Kidney (tissue), 14 donors: ENCODE results near the gene AFF3. TPM values are rescaled to one million over a fixed set of nuclear protein-coding genes. Genes with fewer than 3 reads are reported as not detected.
"Not testable (repeated sequence)": the region's sequence is repeated elsewhere in the genome, so short reads cannot be mapped to it uniquely, and the experiment has no call there.

ENCODE experiments used
- DNase-seq, 5 donors: peaks; one replicate each; pipeline ENCODE4 v3.0.0-alpha.2; 2013 to 2020
- FAIRE-seq: peaks from 2 replicates; lab custom pipeline; 2012; peaks lifted over from hg19 to GRCh38; lab: Jason Lieb, UNC
- H3K27ac ChIP-seq, 2 donors: one replicate each; pipeline ENCODE4 v1.7.0; 2013; ENCODE audit warnings: low read depth in 2 of 2, low read length in 2 of 2, inconsistent platforms in 1 of 2
- H3K27me3 ChIP-seq: one replicate; pipeline ENCODE4 v1.7.1; 2013; ENCODE audit warnings: low read length, inconsistent platforms; ENCODE audit not compliant: control insufficient read depth, insufficient read depth
- H3K36me3 ChIP-seq, 3 donors: one replicate each; pipeline versions ENCODE4 v1.7.0 to v1.7.1; 2013; ENCODE audit warnings: low read length in 3 of 3, control low read depth in 1 of 3, inconsistent platforms in 1 of 3; ENCODE audit not compliant: insufficient read depth in 3 of 3, control insufficient read depth in 2 of 3
- H3K4me1 ChIP-seq, 3 donors: one replicate each; pipeline versions ENCODE4 v1.7.0 to v1.7.1; 2013; ENCODE audit warnings: low read length in 3 of 3, inconsistent platforms in 1 of 3, low read depth in 1 of 3; ENCODE audit not compliant: control insufficient read depth in 2 of 3, insufficient read depth in 2 of 3
- H3K4me3 ChIP-seq, 3 donors: one replicate each; pipeline versions ENCODE4 v1.7.0 to v1.8.1; 2013; ENCODE audit warnings: low read length in 3 of 3, control low read depth in 1 of 3, inconsistent platforms in 1 of 3
- H3K9ac ChIP-seq, 3 donors: one replicate each; pipeline versions ENCODE4 v1.7.0 to v1.7.1; 2013; ENCODE audit warnings: low read length in 3 of 3, control low read depth in 1 of 3, inconsistent platforms in 1 of 3
- H3K9me3 ChIP-seq, 3 donors: one replicate each; pipeline versions ENCODE4 v1.7.0 to v1.7.1; 2013; ENCODE audit warnings: low read length in 3 of 3, control low read depth in 1 of 3, inconsistent platforms in 1 of 3; ENCODE audit not compliant: control insufficient read depth in 2 of 3, insufficient read depth in 1 of 3
- intact Hi-C: fragments of 100-400 bp; cut with DNase I; formaldehyde crosslinking; loops from one replicate; pipeline ENCODE4 v1.11.1; 2022
- polyA plus RNA-seq: library from polyadenylated mRNA; stranded (reverse); fragments of 350-450 nt; fragmentation: Illumina TruSeq; extraction: RNeasy Lipid Tissue Mini Kit (QIAGEN cat#74804); gene quantifications from one replicate; pipeline ENCODE4 v1.2.3, GENCODE V29; 2014; ENCODE audit warnings: low read depth, low replicate concordance; ENCODE audit not compliant: insufficient read depth
- total RNA-seq: library from RNA; stranded (reverse); fragmentation: NEBNext Ultra II Directional; extraction: Animal tissue kit (Norgen Biotek cat#: 25700); gene quantifications from one replicate; pipeline ENCODE4 v1.2.1, GENCODE V29; 2021
- TF ChIP-seq, protein P1 (sequence below): IDR thresholded peaks from 3 replicates; pipeline ENCODE4 v1.5.1; 2012; ENCODE audit warnings: mild to moderate bottlenecking, moderate library complexity, borderline replicate concordance; ENCODE audit not compliant: insufficient read depth; ENCODE audit errors: extremely low read depth
- donor health status: control.
- donor health status: control.
- donor health status: control.
- donor health status: control.
- donor health status: control.
- donor health status: DM: yes; HTN: yes; CAD: no.
- donor health status: Normal renal cell carcinoma (clear cell type).

Gene AFF3
- total and polyA plus RNA-seq, 2 donors from 2014 or later = 0.65 to 11.0 TPM

DNA sequence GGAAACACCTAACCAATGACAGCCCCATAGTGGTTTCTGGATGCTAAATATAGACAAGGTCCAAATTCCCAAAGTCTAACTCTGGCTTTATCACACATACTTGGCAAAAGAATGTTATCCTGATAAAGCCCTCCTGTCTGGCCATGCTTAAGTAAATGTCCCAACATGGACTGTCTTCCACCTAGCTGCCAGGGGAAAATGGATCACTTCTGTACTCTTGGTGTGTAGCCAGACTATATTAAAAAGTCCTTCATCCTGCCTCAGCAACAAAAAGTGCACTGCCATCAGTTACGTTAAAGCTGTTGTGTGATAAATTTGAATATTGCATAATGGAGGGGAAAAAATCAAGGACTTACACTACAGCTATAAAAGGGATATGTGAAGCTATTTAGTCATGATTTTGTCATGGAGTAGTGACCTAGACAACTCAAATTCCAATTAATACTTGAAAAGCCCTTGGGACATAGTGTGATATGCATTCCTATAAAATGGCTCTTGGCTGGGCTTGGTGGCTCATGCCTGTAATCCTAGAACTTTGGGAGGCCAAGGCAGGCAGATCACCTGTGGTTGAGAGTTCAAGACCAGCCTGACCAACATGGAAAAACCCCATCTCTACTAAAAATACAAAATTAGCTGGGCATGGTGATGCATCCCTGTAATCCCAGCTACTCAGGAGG is 60.0 kb downstream of the AFF3 start:
- H3K4me3 ChIP-seq, DNase-seq, H3K27ac ChIP-seq, H3K4me1 ChIP-seq, intact Hi-C loops, H3K36me3 ChIP-seq, H3K27me3 ChIP-seq, H3K9me3 ChIP-seq, FAIRE-seq, H3K9ac ChIP-seq: not testable (repeated sequence)

DNA sequence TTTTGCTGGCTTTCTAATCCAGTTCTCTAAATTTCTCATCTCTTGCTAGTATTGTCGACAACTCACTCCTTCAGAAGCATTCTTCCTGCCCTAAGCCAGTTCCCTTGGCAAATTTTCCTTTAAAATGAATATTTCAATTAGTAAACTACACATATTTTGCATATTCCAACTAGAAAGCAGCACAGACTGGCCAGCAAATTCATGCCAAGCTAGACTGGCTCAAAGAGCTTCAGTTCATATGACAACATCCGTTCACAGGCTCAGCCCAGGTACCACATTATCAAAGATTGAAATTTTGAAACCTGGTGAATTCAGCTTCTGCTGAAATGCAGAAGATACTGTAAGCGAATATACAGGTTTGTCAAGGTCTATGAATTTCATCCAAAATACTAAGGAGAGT is 64.5 kb downstream of the AFF3 start:
- no peak overlapping the region for H3K27ac ChIP-seq
- TF ChIP-seq, protein P1, sequence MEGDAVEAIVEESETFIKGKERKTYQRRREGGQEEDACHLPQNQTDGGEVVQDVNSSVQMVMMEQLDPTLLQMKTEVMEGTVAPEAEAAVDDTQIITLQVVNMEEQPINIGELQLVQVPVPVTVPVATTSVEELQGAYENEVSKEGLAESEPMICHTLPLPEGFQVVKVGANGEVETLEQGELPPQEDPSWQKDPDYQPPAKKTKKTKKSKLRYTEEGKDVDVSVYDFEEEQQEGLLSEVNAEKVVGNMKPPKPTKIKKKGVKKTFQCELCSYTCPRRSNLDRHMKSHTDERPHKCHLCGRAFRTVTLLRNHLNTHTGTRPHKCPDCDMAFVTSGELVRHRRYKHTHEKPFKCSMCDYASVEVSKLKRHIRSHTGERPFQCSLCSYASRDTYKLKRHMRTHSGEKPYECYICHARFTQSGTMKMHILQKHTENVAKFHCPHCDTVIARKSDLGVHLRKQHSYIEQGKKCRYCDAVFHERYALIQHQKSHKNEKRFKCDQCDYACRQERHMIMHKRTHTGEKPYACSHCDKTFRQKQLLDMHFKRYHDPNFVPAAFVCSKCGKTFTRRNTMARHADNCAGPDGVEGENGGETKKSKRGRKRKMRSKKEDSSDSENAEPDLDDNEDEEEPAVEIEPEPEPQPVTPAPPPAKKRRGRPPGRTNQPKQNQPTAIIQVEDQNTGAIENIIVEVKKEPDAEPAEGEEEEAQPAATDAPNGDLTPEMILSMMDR = no peak
- H3K9ac ChIP-seq = no peak overlapping the region
- no peak for FAIRE-seq
- H3K27me3 ChIP-seq = no peaks in the 10 kb centered on the region
- intact Hi-C loops = no loop called here
- H3K4me3 ChIP-seq = no peak overlapping the region
- DNase-seq = no peak
- no peaks in the 10 kb centered on the region for H3K36me3 ChIP-seq
- H3K9me3 ChIP-seq = no peaks in the 10 kb centered on the region
- no peaks in the 10 kb centered on the region for H3K4me1 ChIP-seq

GRCh38 chr2:100077456-100077855 is 64.9 kb downstream of the AFF3 start:
- no peaks in the 10 kb centered on the region for H3K9me3 ChIP-seq
- no peak overlapping the region for H3K9ac ChIP-seq
- no peak for DNase-seq
- TF ChIP-seq, protein P1 = no peak
- H3K36me3 ChIP-seq = no peaks in the 10 kb centered on the region
- no peaks in the 10 kb centered on the region for H3K27me3 ChIP-seq
- no peaks in the 10 kb centered on the region for H3K4me1 ChIP-seq
- H3K4me3 ChIP-seq = no peak overlapping the region
- no peak overlapping the region for H3K27ac ChIP-seq
- no peak for FAIRE-seq
- intact Hi-C loops = no loop called here

DNA sequence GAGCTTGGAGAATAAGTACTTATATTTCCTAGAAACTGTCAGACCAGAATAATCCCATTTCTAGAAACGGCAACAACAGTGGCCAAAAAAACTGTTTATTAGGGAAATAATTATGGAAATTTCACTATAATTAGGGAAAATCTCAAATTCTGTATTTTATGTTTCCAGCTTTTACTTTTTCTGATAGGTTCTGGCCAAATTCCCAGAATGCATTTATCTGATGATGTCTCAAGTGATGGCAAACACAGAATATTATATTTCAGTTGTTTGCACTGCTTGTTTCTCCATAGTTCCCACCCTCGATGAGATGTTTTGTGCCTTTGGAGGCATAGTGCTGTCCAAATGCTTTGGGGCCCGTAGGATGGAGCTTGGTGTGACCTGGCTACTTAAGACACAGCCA is 66.9 kb downstream of the AFF3 start:
- no peaks in the 10 kb centered on the region for H3K36me3 ChIP-seq
- no peaks in the 10 kb centered on the region for H3K27me3 ChIP-seq
- no peak for DNase-seq
- H3K9ac ChIP-seq = no peak overlapping the region
- H3K9me3 ChIP-seq = no peaks in the 10 kb centered on the region
- TF ChIP-seq, protein P1 = no peak
- intact Hi-C loops = no loop called here
- H3K4me3 ChIP-seq = no peak overlapping the region
- H3K27ac ChIP-seq = no peak overlapping the region
- H3K4me1 ChIP-seq = no peaks in the 10 kb centered on the region
- no peak for FAIRE-seq
